Keratinocyte (primary cell): ENCODE results near the gene MCRS1. TPM values are rescaled to one million over a fixed set of nuclear protein-coding genes. Genes with fewer than 3 reads are reported as not detected.
A peak's percentile ranks its signal among the peaks of the same experiment; 100 is the strongest.

ENCODE experiments used
- DNase-seq: peaks from one replicate; pipeline ENCODE4 v3.0.0-alpha.2; 2011; ENCODE audit warnings: low read depth, missing footprints, low spot score
- FAIRE-seq: peaks from 2 replicates; lab custom pipeline; 2011; peaks lifted over from hg19 to GRCh38; lab: Jason Lieb, UNC
- H2AFZ ChIP-seq: 2 replicates; pipeline ENCODE4 v1.6.0; 2012; ENCODE audit warnings: low read length, control low read depth, inconsistent platforms; ENCODE audit not compliant: control insufficient read depth
- H3K27ac ChIP-seq: 2 replicates; pipeline ENCODE4 v1.5.1; 2011; ENCODE audit warnings: low read length; ENCODE audit not compliant: control insufficient read depth, insufficient read depth
- H3K27me3 ChIP-seq: 3 replicates; pipeline ENCODE4 v1.6.0; 2011; ENCODE audit warnings: low read length; ENCODE audit not compliant: control insufficient read depth, insufficient read depth; ENCODE audit errors: extremely low read depth
- H3K36me3 ChIP-seq, 2 experiments: 2 replicates in 1 of 2; 3 replicates in 1 of 2; pipeline ENCODE4 v1.5.1; 2011; ENCODE audit warnings: low read length in 2 of 2, mild to moderate bottlenecking in 1 of 2; ENCODE audit not compliant: control insufficient read depth in 2 of 2, insufficient read depth in 2 of 2; ENCODE audit errors: extremely low read depth in 1 of 2
- H3K4me1 ChIP-seq: 3 replicates; pipeline ENCODE4 v1.5.1; 2011; ENCODE audit warnings: low read length; ENCODE audit not compliant: control insufficient read depth, insufficient read depth; ENCODE audit errors: extremely low read depth
- H3K4me2 ChIP-seq: 3 replicates; pipeline ENCODE4 v1.6.0; 2011; ENCODE audit warnings: low read depth, low read length; ENCODE audit not compliant: control insufficient read depth, insufficient read depth; ENCODE audit errors: extremely low read depth
- H3K4me3 ChIP-seq, 3 experiments: fragments of 200-600 bp in 1 of 3; sonication (generic) in 1 of 3; 2 replicates in 2 of 3; 3 replicates in 1 of 3; pipeline ENCODE4 v1.5.1; 2011 to 2016; ENCODE audit warnings: low read length in 3 of 3, mild to moderate bottlenecking in 3 of 3, control low read depth in 2 of 3, inconsistent platforms in 1 of 3, low read depth in 1 of 3, mixed read lengths in 1 of 3, mixed run types in 1 of 3, moderate library complexity in 1 of 3; ENCODE audit not compliant: control insufficient read depth in 2 of 3, insufficient read depth in 2 of 3; ENCODE audit errors: extremely low read depth in 1 of 3
- H3K79me2 ChIP-seq: 2 replicates; pipeline ENCODE4 v1.6.0; 2012; ENCODE audit warnings: low read length; ENCODE audit not compliant: control insufficient read depth, insufficient read depth
- H3K9ac ChIP-seq: 3 replicates; pipeline ENCODE4 v1.6.0; 2011; ENCODE audit warnings: low read length; ENCODE audit not compliant: control insufficient read depth, insufficient read depth; ENCODE audit errors: extremely low read depth
- H3K9me1 ChIP-seq: 3 replicates; pipeline ENCODE4 v1.6.0; 2011; ENCODE audit warnings: low read length; ENCODE audit not compliant: control insufficient read depth, insufficient read depth; ENCODE audit errors: extremely low read depth
- H3K9me3 ChIP-seq: 2 replicates; pipeline ENCODE4 v1.5.1; 2012; ENCODE audit warnings: low read depth, low read length; ENCODE audit not compliant: control insufficient read depth
- H4K20me1 ChIP-seq: 3 replicates; pipeline ENCODE4 v1.6.0; 2011; ENCODE audit warnings: low read length; ENCODE audit not compliant: control insufficient read depth, insufficient read depth; ENCODE audit errors: extremely low read depth
- EZH2 ChIP-seq: IDR thresholded peaks from one replicate; pipeline ENCODE4 v1.6.1; 2012; ENCODE audit warnings: inconsistent platforms, mild to moderate bottlenecking, low read length, moderate library complexity
- dilution Hi-C: fragments of 300-500 bp; cut with MboI; formaldehyde crosslinking; loops from one replicate; pipeline ENCODE4 v1.7.0; 2020; ENCODE audit warnings: low sequenced_read_pairs; ENCODE audit not compliant: extremely low pct_ligation_motif_present
- polyA plus RNA-seq, 5 experiments: library from polyadenylated mRNA; depleted of rRNA in 3 of 5; stranded (reverse) in 3 of 5; stranded (forward) in 1 of 5; unstranded in 1 of 5; fragments of >200 nt; gene quantifications; 1 replicate in 1 of 5; 2 replicates in 3 of 5; 3 replicates in 1 of 5; pipeline versions ENCODE4 v1.2.1 to v1.2.3, GENCODE V29; 2011 to 2012; ENCODE audit warnings: missing spikeins in 2 of 5, low read depth in 1 of 5, low replicate concordance in 1 of 5
- TF ChIP-seq, protein P1 (sequence below), 3 experiments: IDR thresholded peaks in 1 of 3; conservative IDR thresholded peaks in 1 of 3; optimal IDR thresholded peaks in 1 of 3; 2 replicates in 2 of 3; 3 replicates in 1 of 3; pipeline versions ENCODE3 to v1.5.1; 2011; ENCODE audit warnings: low read length in 3 of 3, mild to moderate bottlenecking in 3 of 3, moderate library complexity in 2 of 3, control low read depth in 1 of 3, inconsistent platforms in 1 of 3; ENCODE audit not compliant: insufficient read depth in 2 of 3; ENCODE audit errors: extremely low read depth in 1 of 3

The MCRS1 gene
- polyA plus RNA-seq, 1 donor (not counting 4 experiments of a cell fraction or from before 2014, with no cell fraction given) = 40.7 TPM

DNA sequence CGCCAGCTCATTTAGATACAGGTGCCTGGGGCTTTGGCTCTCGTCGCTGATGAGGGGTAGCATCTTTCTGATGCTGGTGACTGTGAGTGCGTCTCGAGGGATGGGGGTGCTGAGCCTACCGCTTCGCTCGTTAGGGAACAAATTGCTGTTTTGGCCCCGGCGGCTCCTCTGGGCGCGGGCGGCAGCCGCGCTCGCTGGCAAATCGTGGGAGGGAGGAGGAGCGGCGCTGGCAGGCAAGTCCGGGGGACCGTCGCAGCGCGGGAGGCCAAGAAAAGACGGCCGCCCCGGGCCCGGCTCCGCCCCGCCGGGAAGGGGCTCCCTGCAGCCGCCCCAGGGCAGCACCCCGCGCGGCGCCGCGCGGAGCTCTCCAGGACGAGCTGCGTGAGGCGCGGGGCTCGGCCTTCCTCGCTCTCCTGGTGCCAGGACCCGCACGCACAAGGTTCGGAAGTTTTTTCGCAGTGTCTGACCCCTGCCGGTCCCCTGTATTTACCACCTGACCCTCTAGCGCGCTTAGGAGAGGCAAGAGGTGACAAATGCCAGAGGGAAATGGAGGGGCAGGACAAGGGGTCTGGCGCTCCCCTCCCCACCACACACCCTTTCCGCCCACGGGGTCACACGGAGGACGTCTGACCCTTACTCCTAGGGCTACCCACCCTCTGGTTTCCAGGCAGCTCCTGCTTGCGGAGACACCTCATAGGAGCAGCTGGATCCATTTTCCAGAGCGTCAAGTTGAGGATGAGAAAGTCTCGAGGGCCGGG lies 30.0 kb downstream of the MCRS1 start:
- TF ChIP-seq, protein P1, sequence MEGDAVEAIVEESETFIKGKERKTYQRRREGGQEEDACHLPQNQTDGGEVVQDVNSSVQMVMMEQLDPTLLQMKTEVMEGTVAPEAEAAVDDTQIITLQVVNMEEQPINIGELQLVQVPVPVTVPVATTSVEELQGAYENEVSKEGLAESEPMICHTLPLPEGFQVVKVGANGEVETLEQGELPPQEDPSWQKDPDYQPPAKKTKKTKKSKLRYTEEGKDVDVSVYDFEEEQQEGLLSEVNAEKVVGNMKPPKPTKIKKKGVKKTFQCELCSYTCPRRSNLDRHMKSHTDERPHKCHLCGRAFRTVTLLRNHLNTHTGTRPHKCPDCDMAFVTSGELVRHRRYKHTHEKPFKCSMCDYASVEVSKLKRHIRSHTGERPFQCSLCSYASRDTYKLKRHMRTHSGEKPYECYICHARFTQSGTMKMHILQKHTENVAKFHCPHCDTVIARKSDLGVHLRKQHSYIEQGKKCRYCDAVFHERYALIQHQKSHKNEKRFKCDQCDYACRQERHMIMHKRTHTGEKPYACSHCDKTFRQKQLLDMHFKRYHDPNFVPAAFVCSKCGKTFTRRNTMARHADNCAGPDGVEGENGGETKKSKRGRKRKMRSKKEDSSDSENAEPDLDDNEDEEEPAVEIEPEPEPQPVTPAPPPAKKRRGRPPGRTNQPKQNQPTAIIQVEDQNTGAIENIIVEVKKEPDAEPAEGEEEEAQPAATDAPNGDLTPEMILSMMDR (optimal IDR thresholded peaks at IDR 0.05 in 1 of 3, IDR thresholded peaks at IDR 0.05 in 1 of 3, conservative IDR thresholded peaks at IDR 0.05 in 1 of 3; ENCODE audit: extremely low read depth in 1 of 3, insufficient read depth in 2 of 3, low read length in 3 of 3) = no peak
- TF ChIP-seq EZH2 = peak; percentile 98
- H4K20me1 ChIP-seq = peaks cover 3% of the 10 kb centered on the region

DNA sequence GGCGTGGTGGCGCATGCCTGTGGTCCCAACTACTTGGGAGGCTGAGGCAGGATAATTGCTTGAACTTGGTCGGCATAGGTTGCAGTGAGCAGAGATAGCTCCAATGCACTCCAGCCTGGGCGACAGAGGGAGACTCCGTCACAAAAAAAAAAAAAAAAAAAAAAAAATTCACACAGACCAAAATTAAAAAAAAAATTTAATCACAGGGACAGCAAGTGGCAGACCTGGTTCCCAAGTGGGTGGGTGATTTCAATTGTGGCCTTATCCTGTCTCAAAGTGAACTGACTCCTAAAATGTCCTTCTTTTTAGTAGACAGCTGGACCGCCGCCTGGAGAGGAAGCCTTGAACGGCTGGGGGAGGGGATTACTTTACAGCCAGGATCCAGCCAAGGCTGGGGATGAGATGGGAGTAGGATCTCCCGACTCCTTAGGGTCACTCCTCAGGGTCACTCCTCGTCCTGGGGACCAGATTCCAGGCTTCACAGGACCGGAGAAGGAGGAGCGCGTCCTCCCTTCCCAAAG lies 30.7 kb downstream of the MCRS1 start:
- H3K9ac ChIP-seq = no peak overlapping the region
- no peak overlapping the region for H2AFZ ChIP-seq
- H3K36me3 ChIP-seq = no peaks in the 10 kb centered on the region
- peak overlapping the region; percentile 74 for H3K4me2 ChIP-seq
- H3K79me2 ChIP-seq = no peaks in the 10 kb centered on the region
- DNase-seq (no peak), FAIRE-seq (no peak)
- no peaks in the 10 kb centered on the region for H3K9me1 ChIP-seq
- TF ChIP-seq, protein P1 (optimal IDR thresholded peaks at IDR 0.05 in 1 of 3, IDR thresholded peaks at IDR 0.05 in 1 of 3, conservative IDR thresholded peaks at IDR 0.05 in 1 of 3; ENCODE audit: extremely low read depth in 1 of 3, insufficient read depth in 2 of 3, low read length in 3 of 3) = no peak
- TF ChIP-seq EZH2 = no peak
- no peak overlapping the region for H3K27ac ChIP-seq
- dilution Hi-C loops = no loop called here
- H4K20me1 ChIP-seq = peaks cover 3% of the 10 kb centered on the region
- H3K27me3 ChIP-seq = peaks cover 32% of the 10 kb centered on the region
- H3K4me3 ChIP-seq = no peak overlapping the region
- H3K9me3 ChIP-seq = no peaks in the 10 kb centered on the region
- peaks cover 45% of the 10 kb centered on the region for H3K4me1 ChIP-seq

More for the DNA sequence above, 30.0 kb downstream of the MCRS1 start:
- Histone ChIP-seq H3K4me3 (peak overlapping the region in 2 of 3 experiments; percentile 32 to 56), H3K36me3 (no peaks in the 10 kb centered on the region), H3K9me1 (no peaks in the 10 kb centered on the region), H3K79me2 (no peaks in the 10 kb centered on the region), H3K4me2 (peak overlapping the region; percentile 74), H3K27me3 (peaks cover 32% of the 10 kb centered on the region), H3K27ac (no peak overlapping the region), H2AFZ (peak overlapping the region; percentile 33), H3K4me1 (peaks cover 45% of the 10 kb centered on the region), H3K9me3 (no peaks in the 10 kb centered on the region), H3K9ac (no peak overlapping the region)
- dilution Hi-C loops = no loop called here
- FAIRE-seq (no peak), DNase-seq (no peak)
